Neural cell (in vitro differentiated cells): ENCODE data around the gene RFX4. TPM values are rescaled to one million over a fixed set of nuclear protein-coding genes. Genes with fewer than 3 reads are reported as not detected.

Experiments
- H2AFZ ChIP-seq: fragments of 200-600, 300-800 bp; sonication (generic), shearing (Covaris generic); 2 replicates; pipeline ENCODE4 v1.6.0; 2014; ENCODE audit warnings: low read depth, mild to moderate bottlenecking, antibody characterized with exemption, low read length, moderate library complexity
- H3F3A ChIP-seq: fragments of 200-600 bp; shearing (Covaris generic); 2 replicates; pipeline ENCODE4 v1.6.1; 2016; ENCODE audit warnings: mild to moderate bottlenecking, moderate library complexity, mixed read lengths, antibody characterized with exemption, low read length; ENCODE audit not compliant: insufficient read depth, poor library complexity, severe bottlenecking
- H3K27ac ChIP-seq: fragments of 200-600, 300-800 bp; sonication (generic), shearing (Covaris generic); 2 replicates; pipeline ENCODE4 v1.5.1; 2014; ENCODE audit warnings: mild to moderate bottlenecking, low read length, moderate library complexity
- H3K27me3 ChIP-seq: fragments of 300-800, 200-600 bp; sonication (generic), shearing (Covaris generic); 2 replicates; pipeline ENCODE4 v1.6.0; 2014; ENCODE audit warnings: mild to moderate bottlenecking, low read depth, low read length, moderate library complexity; ENCODE audit not compliant: insufficient read depth
- H3K36me3 ChIP-seq: fragments of 300-800, 200-600 bp; sonication (generic), shearing (Covaris generic); 2 replicates; pipeline ENCODE4 v1.5.1; 2014; ENCODE audit warnings: mild to moderate bottlenecking, antibody characterized with exemption, low read length, moderate library complexity; ENCODE audit not compliant: insufficient read depth
- H3K4me2 ChIP-seq: fragments of 300-800, 200-600 bp; sonication (generic), shearing (Covaris generic); 2 replicates; pipeline ENCODE4 v1.6.0; 2014; ENCODE audit warnings: mild to moderate bottlenecking, low read length
- H3K4me3 ChIP-seq: fragments of 300-800, 200-600 bp; sonication (generic), shearing (Covaris generic); 2 replicates; pipeline ENCODE4 v1.5.1; 2014; ENCODE audit warnings: mild to moderate bottlenecking, low read length, moderate library complexity
- H3K79me2 ChIP-seq: fragments of 200-600 bp; shearing (Covaris generic); replicated peaks from 2 replicates; pipeline ENCODE4 v1.6.0; 2014; ENCODE audit warnings: mild to moderate bottlenecking, low read length, moderate library complexity; ENCODE audit not compliant: insufficient read depth
- H3K9ac ChIP-seq: fragments of 300-800, 200-600 bp; sonication (generic), shearing (Covaris generic); 2 replicates; pipeline ENCODE4 v1.6.1; 2016; ENCODE audit warnings: mild to moderate bottlenecking, low read length, mixed read lengths
- H3K9me2 ChIP-seq: fragments of 200-600 bp; shearing (Covaris generic); 2 replicates; pipeline ENCODE4 v1.6.1; 2016; ENCODE audit warnings: mild to moderate bottlenecking, low read length, mixed read lengths; ENCODE audit not compliant: insufficient read depth
- H3K9me3 ChIP-seq: fragments of 200-600, 300-800 bp; sonication (generic), shearing (Covaris generic); 2 replicates; pipeline ENCODE4 v1.6.1; 2016; ENCODE audit warnings: mild to moderate bottlenecking, mixed run types, low read length, moderate library complexity, mixed read lengths
- H4K20me1 ChIP-seq: fragments of 200-600 bp; shearing (Covaris generic); 2 replicates; pipeline ENCODE4 v1.6.1; 2016; ENCODE audit warnings: mild to moderate bottlenecking, mixed run types; ENCODE audit not compliant: insufficient read depth
- CTCF ChIP-seq: fragments of 450-650 bp; IDR thresholded peaks from 2 replicates; pipeline ENCODE4 v1.5.1; 2014; ENCODE audit warnings: antibody characterized with exemption, mild to moderate bottlenecking, moderate library complexity; ENCODE audit not compliant: poor library complexity, severe bottlenecking
- EZH2 ChIP-seq: fragments of 200-600, 300-800 bp; shearing (Covaris generic), sonication (generic); IDR thresholded peaks from 2 replicates; pipeline ENCODE4 v1.6.1; 2014; ENCODE audit warnings: antibody characterized with exemption, low read length, borderline replicate concordance, mild to moderate bottlenecking; ENCODE audit not compliant: insufficient read depth, poor library complexity, severe bottlenecking
- MXI1 ChIP-seq: fragments of 450-650 bp; conservative IDR thresholded peaks from 2 replicates; pipeline ENCODE4 v1.6.1; 2014; ENCODE audit warnings: antibody characterized with exemption, mild to moderate bottlenecking; ENCODE audit not compliant: poor library complexity, severe bottlenecking
- POLR2AphosphoS5 ChIP-seq: IDR thresholded peaks from 2 replicates; pipeline ENCODE4 v1.6.1; 2012
- REST ChIP-seq: IDR thresholded peaks from 2 replicates; pipeline ENCODE4 v1.6.1; 2012; ENCODE audit warnings: borderline replicate concordance
- SMC3 ChIP-seq: fragments of 450-650 bp; conservative IDR thresholded peaks from 2 replicates; pipeline ENCODE4 v1.6.1; 2014; ENCODE audit warnings: antibody characterized with exemption, mild to moderate bottlenecking, moderate library complexity; ENCODE audit not compliant: poor library complexity
- TAF1 ChIP-seq: IDR thresholded peaks from 2 replicates; pipeline ENCODE4 v1.6.1; 2012; ENCODE audit warnings: low read depth
- polyA plus RNA-seq: library from polyadenylated mRNA; depleted of rRNA; stranded (reverse); fragments of >200 nt; gene quantifications from 2 replicates; pipeline ENCODE4 v1.2.3, GENCODE V29; 2014

RFX4 gene
- polyA plus RNA-seq, 1 donor from 2014 or later: 0.22 TPM

- TF ChIP-seq CTCF (no peak), SMC3 (no peak)
Observed at GRCh38 chr12:106782619-106783018, 199.8 kb downstream of the RFX4 start (continued).

DNA sequence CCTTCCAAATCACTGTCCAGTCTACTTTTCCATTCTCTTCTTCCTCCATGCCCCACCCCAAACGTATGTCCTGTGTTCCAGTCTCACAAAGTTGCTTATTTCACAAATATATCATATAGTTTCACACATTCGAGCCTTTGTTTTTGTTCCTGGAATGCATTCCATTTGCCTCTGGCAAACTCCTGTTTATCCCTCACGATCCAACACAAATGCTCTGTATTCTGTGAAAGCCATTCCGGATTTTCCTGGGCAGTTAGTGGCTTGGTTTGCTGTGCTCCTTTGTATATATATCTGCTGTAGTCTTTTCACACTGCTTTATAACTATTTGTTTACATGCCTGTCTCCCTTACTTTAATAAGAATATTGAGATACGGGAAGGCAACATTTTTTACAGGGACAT lies 200.7 kb downstream of the RFX4 start:
- no peak overlapping the region for H3K4me3 ChIP-seq

More for the DNA sequence above, 200.7 kb downstream of the RFX4 start:
- Histone ChIP-seq H3K9ac (no peak overlapping the region), H3K79me2 (peaks cover 30% of the 10 kb centered on the region), H3K27me3 (no peaks in the 10 kb centered on the region), H3K9me3 (no peaks in the 10 kb centered on the region), H3K36me3 (peaks cover 9% of the 10 kb centered on the region), H2AFZ (no peak overlapping the region), H3K4me2 (no peak overlapping the region), H3F3A (no peaks in the 10 kb centered on the region), H4K20me1 (no peaks in the 10 kb centered on the region), H3K27ac (no peak overlapping the region), H3K9me2 (no peaks in the 10 kb centered on the region)
- TF ChIP-seq TAF1 (no peak), CTCF (no peak), EZH2 (no peak), POLR2AphosphoS5 (no peak), REST (no peak), MXI1 (no peak)
